ENCODE results near the gene NELL2. TPM values are rescaled to one million over a fixed set of nuclear protein-coding genes. Genes with fewer than 3 reads are reported as not detected.
"Not testable (repeated sequence)": the region's sequence is repeated elsewhere in the genome, so short reads cannot be mapped to it uniquely, and the experiment has no call there.

NELL2 gene
- total RNA-seq, 2 experiments from 2014 or later = 10.1 to 10.5 TPM

DNA sequence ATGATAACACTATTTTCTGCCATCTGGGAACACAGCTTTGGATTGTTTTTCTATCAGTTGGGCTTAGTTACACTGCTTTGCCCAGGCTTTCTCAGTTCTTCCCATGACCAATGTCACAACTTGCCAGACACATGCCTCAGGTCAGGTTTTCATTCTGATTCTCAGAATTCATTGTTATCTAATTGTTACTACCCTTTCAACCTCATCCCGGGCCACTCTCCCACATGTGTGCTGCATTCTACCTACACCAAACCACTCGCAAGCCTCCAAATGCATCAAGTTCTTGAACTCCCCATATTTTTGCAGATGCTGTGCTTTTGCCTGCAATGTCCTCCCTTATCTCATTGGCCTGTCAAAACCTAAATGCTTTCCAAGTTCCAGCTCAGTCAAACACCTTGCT is 36.3 kb downstream of the NELL2 start:
- Mint-ChIP-seq H3K27me3 (no peaks in the 10 kb centered on the region), H3K4me3 (no peak overlapping the region), H3K9me3 (no peaks in the 10 kb centered on the region), H3K4me1 (peaks cover 54% of the 10 kb centered on the region), H3K27ac (no peak overlapping the region), H3K36me3 (ENCODE audit: low read depth) (no peaks in the 10 kb centered on the region)
- ChIA-PET CTCF (no interaction called here), POLR2A (no interaction called here)
- DNase-seq = no peak

DNA sequence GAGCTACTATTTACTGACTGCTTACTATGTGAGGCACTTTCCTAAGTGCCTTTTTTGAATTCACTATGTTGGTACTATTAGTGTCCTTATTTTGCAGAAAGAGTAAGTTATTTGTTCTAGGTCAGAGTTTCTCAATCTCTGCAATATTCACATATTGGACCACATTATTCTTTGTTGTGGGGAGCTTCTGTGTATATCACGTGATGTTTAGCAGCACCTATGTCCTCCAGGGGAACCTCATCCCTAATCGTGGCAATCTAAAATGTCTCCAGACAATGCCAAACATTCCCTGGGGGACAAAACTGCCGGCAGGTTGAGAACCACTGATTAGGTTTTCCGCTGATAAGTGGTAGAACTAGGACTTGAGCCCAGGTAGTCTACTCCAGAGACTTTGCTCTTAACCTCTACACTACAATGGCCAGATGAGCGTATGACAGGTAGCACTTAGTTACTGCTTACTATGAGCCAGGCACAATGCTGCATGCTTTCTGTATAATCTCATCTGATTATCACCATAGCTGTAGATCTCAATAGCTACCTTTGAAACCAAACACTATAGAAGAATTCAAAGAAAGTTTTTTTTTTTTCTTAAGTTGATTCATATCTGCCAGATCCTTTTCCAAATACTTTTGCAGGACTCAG is 38.9 kb downstream of the NELL2 start:
- POLR2A ChIA-PET = no interaction called here
- peaks cover 46% of the 10 kb centered on the region for H3K4me1 Mint-ChIP-seq
- CTCF ChIA-PET = no interaction called here
- no peaks in the 10 kb centered on the region for H3K27me3 Mint-ChIP-seq
- no peak for DNase-seq
- H3K27ac Mint-ChIP-seq = no peak overlapping the region
- no peaks in the 10 kb centered on the region for H3K9me3 Mint-ChIP-seq
- no peak overlapping the region for H3K4me3 Mint-ChIP-seq
- H3K36me3 Mint-ChIP-seq (ENCODE audit: low read depth) = no peaks in the 10 kb centered on the region

GRCh38 chr12:44835641-44836379 is 40.3 kb downstream of the NELL2 start:
- Mint-ChIP-seq H3K4me1 (peaks cover 48% of the 10 kb centered on the region), H3K27ac (peak overlapping the region; percentile 71), H3K36me3 (ENCODE audit: low read depth) (no peaks in the 10 kb centered on the region), H3K9me3 (no peaks in the 10 kb centered on the region), H3K27me3 (no peaks in the 10 kb centered on the region), H3K4me3 (no peak overlapping the region)
- DNase-seq = no peak
- POLR2A ChIA-PET = interaction anchor here (1.7 kb wide), 1 partner anchor 12 kb away, joined by 8 read pairs; no protein-coding TSS in a partner anchor
- CTCF ChIA-PET = interaction anchor here (1.0 kb wide), 1 partner anchor 10 kb away, joined by 3 read pairs; no protein-coding TSS in a partner anchor

GRCh38 chr12:44834996-44835395 is 41.1 kb downstream of the NELL2 start:
- CTCF ChIA-PET = interaction anchor here (1.0 kb wide), 1 partner anchor 10 kb away, joined by 3 read pairs; no protein-coding TSS in a partner anchor

GRCh38 chr12:44833561-44833960 is 42.6 kb downstream of the NELL2 start:
- ChIA-PET POLR2A (no interaction called here), CTCF (no interaction called here)
- Mint-ChIP-seq H3K9me3 (no peaks in the 10 kb centered on the region), H3K27ac (no peak overlapping the region), H3K36me3 (ENCODE audit: low read depth) (no peaks in the 10 kb centered on the region), H3K4me1 (peaks cover 52% of the 10 kb centered on the region), H3K27me3 (no peaks in the 10 kb centered on the region), H3K4me3 (no peak overlapping the region)
- DNase-seq = no peak

More at GRCh38 chr12:44834996-44835395, 41.1 kb downstream of the NELL2 start:
- not testable (repeated sequence) for H3K36me3 Mint-ChIP-seq (ENCODE audit: low read depth); H3K9me3 Mint-ChIP-seq; H3K27ac Mint-ChIP-seq; DNase-seq; H3K27me3 Mint-ChIP-seq; H3K4me3 Mint-ChIP-seq
- POLR2A ChIA-PET = interaction anchor here (1.7 kb wide), 1 partner anchor 13 kb away, joined by 8 read pairs; no protein-coding TSS in a partner anchor
- H3K4me1 Mint-ChIP-seq = peaks cover 51% of the 10 kb centered on the region

GRCh38 chr12:44830566-44831055 is 45.5 kb downstream of the NELL2 start:
- POLR2A ChIA-PET = interaction anchor here (1.9 kb wide), 1 partner anchor 17 kb away, joined by 5 read pairs; no protein-coding TSS in a partner anchor
- DNase-seq = no peak
- H3K27me3 Mint-ChIP-seq = no peaks in the 10 kb centered on the region
- no peak overlapping the region for H3K4me3 Mint-ChIP-seq
- H3K27ac Mint-ChIP-seq = no peak overlapping the region
- no peaks in the 10 kb centered on the region for H3K9me3 Mint-ChIP-seq
- H3K4me1 Mint-ChIP-seq = peaks cover 51% of the 10 kb centered on the region
- peaks cover 3% of the 10 kb centered on the region for H3K36me3 Mint-ChIP-seq (ENCODE audit: low read depth)
- CTCF ChIA-PET = no interaction called here

GRCh38 chr12:44829045-44829444 is 47.1 kb downstream of the NELL2 start:
- no peak for DNase-seq
- ChIA-PET POLR2A (interaction anchor here (1.9 kb wide), 1 partner anchor 18 kb away, joined by 5 read pairs; no protein-coding TSS in a partner anchor), CTCF (no interaction called here)
- H3K9me3 Mint-ChIP-seq = no peaks in the 10 kb centered on the region
- no peaks in the 10 kb centered on the region for H3K27me3 Mint-ChIP-seq
- H3K36me3 Mint-ChIP-seq (ENCODE audit: low read depth) = peaks cover 5% of the 10 kb centered on the region
- H3K27ac Mint-ChIP-seq = no peak overlapping the region
- H3K4me1 Mint-ChIP-seq = peaks cover 43% of the 10 kb centered on the region
- H3K4me3 Mint-ChIP-seq = no peak overlapping the region

DNA sequence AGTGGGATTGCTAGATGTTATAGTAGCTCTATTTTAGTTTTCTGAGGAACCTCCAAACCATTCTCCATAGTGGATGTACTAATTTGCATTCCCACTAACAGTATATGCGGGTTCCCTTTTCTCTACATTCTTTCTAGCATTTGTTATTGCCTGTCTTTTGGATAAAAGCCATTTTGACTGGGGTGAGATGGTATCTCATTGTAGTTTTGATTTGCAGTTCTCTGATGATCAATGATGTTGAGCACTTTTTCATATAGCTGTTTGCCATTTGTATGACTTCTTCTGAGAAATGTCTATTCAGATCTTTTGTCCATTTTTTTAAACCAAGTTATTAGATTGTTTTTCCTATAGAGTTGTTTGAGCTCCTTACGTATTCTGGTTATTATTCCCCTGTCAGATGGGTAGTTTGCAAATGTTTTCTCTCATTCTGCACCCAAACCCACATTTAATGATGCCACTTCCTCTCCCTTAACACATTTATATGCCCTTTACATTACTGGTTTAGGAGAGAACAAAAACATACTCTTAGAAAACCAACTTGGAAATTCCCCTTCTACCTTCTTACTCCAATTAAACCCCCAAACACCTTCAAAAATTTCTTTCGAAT is 48.2 kb downstream of the NELL2 start:
- H3K27ac Mint-ChIP-seq = peak overlapping the region; percentile 82
- ChIA-PET CTCF (no interaction called here), POLR2A (interaction anchor here (0.9 to 1.8 kb wide), 3 partner anchors 15 to 64 kb away, joined by 3 to 6 read pairs (median 4); no protein-coding TSS in a partner anchor)
- no peaks in the 10 kb centered on the region for H3K9me3 Mint-ChIP-seq
- no peak for DNase-seq
- peaks cover 38% of the 10 kb centered on the region for H3K4me1 Mint-ChIP-seq
- peak overlapping the region; percentile 54 for H3K4me3 Mint-ChIP-seq
- peaks cover 5% of the 10 kb centered on the region for H3K36me3 Mint-ChIP-seq (ENCODE audit: low read depth)
- no peaks in the 10 kb centered on the region for H3K27me3 Mint-ChIP-seq

DNA sequence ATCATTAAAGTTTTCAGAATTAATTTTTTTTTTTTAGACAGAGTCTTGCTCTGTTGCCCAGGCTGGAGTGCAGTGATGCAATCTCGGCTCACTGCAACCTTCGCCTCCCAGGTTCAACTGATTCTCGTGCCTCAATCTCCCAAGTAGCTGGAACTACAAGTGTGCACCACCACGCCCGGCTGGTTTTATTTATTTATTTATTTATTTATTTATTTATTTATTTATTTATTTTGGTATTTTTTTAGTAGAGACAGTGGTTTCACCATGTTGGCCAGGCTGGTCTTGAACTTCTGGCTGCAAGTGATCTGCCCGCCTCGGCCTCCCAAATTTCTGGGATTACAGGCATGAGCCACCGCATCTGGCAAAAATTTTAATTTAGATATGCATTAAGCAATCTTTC is 54.4 kb downstream of the NELL2 start:
- POLR2A ChIA-PET; H3K4me3 Mint-ChIP-seq; H3K9me3 Mint-ChIP-seq; H3K27ac Mint-ChIP-seq; DNase-seq; H3K27me3 Mint-ChIP-seq; H3K36me3 Mint-ChIP-seq (ENCODE audit: low read depth): not testable (repeated sequence)
- CTCF ChIA-PET = interaction anchor here (1.3 kb wide), 1 partner anchor 127 kb away, joined by 3 read pairs; no protein-coding TSS in a partner anchor
- H3K4me1 Mint-ChIP-seq = peaks cover 17% of the 10 kb centered on the region

- Mint-ChIP-seq H3K36me3 (ENCODE audit: low read depth) (peaks cover under 1% of the 10 kb centered on the region), H3K9me3 (peaks cover 2% of the 10 kb centered on the region), H3K27me3 (no peaks in the 10 kb centered on the region), H3K4me3 (no peak overlapping the region), H3K27ac (no peak overlapping the region), H3K4me1 (peaks cover 19% of the 10 kb centered on the region)
- CTCF ChIA-PET = no interaction called here
- POLR2A ChIA-PET = no interaction called here
- DNase-seq = no peak
Measured at GRCh38 chr12:44819884-44820283, 56.2 kb downstream of the NELL2 start.

DNA sequence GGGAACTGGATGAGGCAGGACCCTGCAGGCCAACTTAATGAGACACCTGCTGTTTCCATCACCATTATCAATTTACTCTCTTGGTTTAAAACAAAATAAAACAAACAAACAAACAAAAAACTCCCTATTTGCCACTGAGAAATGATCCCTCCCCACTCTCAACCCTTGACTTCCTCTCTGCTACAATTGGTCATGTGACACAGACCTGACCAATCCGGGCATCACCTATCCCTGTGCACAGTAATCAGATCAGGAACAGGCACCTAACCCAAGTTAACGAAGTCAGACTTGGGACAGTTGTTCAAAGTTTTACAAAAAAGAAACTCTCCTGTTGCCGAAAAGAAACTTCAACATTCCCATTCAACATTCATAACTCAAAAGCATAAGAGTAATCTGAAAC is 58.4 kb downstream of the NELL2 start:
- peaks cover 2% of the 10 kb centered on the region for H3K9me3 Mint-ChIP-seq
- peaks cover 19% of the 10 kb centered on the region for H3K4me1 Mint-ChIP-seq
- CTCF ChIA-PET = no interaction called here
- H3K4me3 Mint-ChIP-seq = no peak overlapping the region
- DNase-seq = no peak
- POLR2A ChIA-PET = no interaction called here
- H3K27me3 Mint-ChIP-seq = no peaks in the 10 kb centered on the region
- H3K36me3 Mint-ChIP-seq (ENCODE audit: low read depth) = no peaks in the 10 kb centered on the region
- no peak overlapping the region for H3K27ac Mint-ChIP-seq

GRCh38 chr12:44816446-44817017 is 59.6 kb downstream of the NELL2 start:
- ChIA-PET POLR2A (no interaction called here), CTCF (no interaction called here)
- Mint-ChIP-seq H3K27me3 (no peaks in the 10 kb centered on the region), H3K4me1 (peaks cover 19% of the 10 kb centered on the region), H3K36me3 (ENCODE audit: low read depth) (no peaks in the 10 kb centered on the region), H3K4me3 (no peak overlapping the region), H3K27ac (no peak overlapping the region), H3K9me3 (peaks cover 2% of the 10 kb centered on the region)
- no peak for DNase-seq

- ChIA-PET CTCF (interaction anchor here (1.3 to 7.3 kb wide), 4 partner anchors 37 to 137 kb away, joined by 5 to 58 read pairs (median 12); partner anchors contain the start of gene NELL2), POLR2A (no interaction called here)
- no peaks in the 10 kb centered on the region for H3K36me3 Mint-ChIP-seq (ENCODE audit: low read depth)
- H3K27ac Mint-ChIP-seq = no peak overlapping the region
- no peaks in the 10 kb centered on the region for H3K9me3 Mint-ChIP-seq
- no peaks in the 10 kb centered on the region for H3K27me3 Mint-ChIP-seq
- DNase-seq = peak; percentile 46
- no peak overlapping the region for H3K4me3 Mint-ChIP-seq
- H3K4me1 Mint-ChIP-seq = peaks cover 2% of the 10 kb centered on the region
Measured at GRCh38 chr12:44812062-44812461, 64.1 kb downstream of the NELL2 start.
